CD14-positive monocyte (primary cell): Measurements from ENCODE around the gene BTG3. TPM values are rescaled to one million over a fixed set of nuclear protein-coding genes. Genes with fewer than 3 reads are reported as not detected.
A peak's percentile ranks its signal among the peaks of the same experiment; 100 is the strongest.

Source experiments
- DNase-seq, 3 donors: peaks; one replicate each; pipeline ENCODE4 v3.0.0-alpha.2; 2011 to 2022
- H2AFZ ChIP-seq: 2 replicates; pipeline ENCODE4 v1.6.0; 2012; ENCODE audit warnings: mild to moderate bottlenecking, low read depth, low read length, inconsistent platforms; ENCODE audit not compliant: insufficient read depth, poor library complexity, severe bottlenecking
- H3K27ac ChIP-seq, 2 donors: 1 replicate in 1 of 2; 2 replicates in 1 of 2; pipeline ENCODE4 v1.5.1; 2012 to 2013; ENCODE audit warnings: low read length in 2 of 2, control low read depth in 1 of 2, inconsistent platforms in 1 of 2, low read depth in 1 of 2, mild to moderate bottlenecking in 1 of 2
- H3K27me3 ChIP-seq, 2 donors: one replicate each; pipeline versions ENCODE4 v1.6.0 to v1.6.1; 2011 to 2013; ENCODE audit warnings: low read length in 2 of 2; ENCODE audit not compliant: control insufficient read depth in 2 of 2, insufficient read depth in 2 of 2
- H3K36me3 ChIP-seq, 2 donors: replicated peaks in 1 of 2; 1 replicate in 1 of 2; 2 replicates in 1 of 2; pipeline versions ENCODE4 v1.5.1 to v1.6.1; 2012 to 2013; ENCODE audit warnings: low read length in 2 of 2, control low read depth in 1 of 2, inconsistent platforms in 1 of 2, mild to moderate bottlenecking in 1 of 2; ENCODE audit not compliant: insufficient read depth in 2 of 2, control insufficient read depth in 1 of 2
- H3K4me1 ChIP-seq, 2 donors: 1 replicate in 1 of 2; 2 replicates in 1 of 2; pipeline versions ENCODE4 v1.5.1 to v1.6.1; 2012 to 2013; ENCODE audit warnings: low read length in 2 of 2, control low read depth in 1 of 2, inconsistent platforms in 1 of 2, mild to moderate bottlenecking in 1 of 2, moderate library complexity in 1 of 2; ENCODE audit not compliant: insufficient read depth in 2 of 2, control insufficient read depth in 1 of 2
- H3K4me2 ChIP-seq: replicated peaks from 2 replicates; pipeline ENCODE3; 2012; ENCODE audit warnings: low read length, moderate library complexity, mild to moderate bottlenecking; ENCODE audit not compliant: poor library complexity, severe bottlenecking; ENCODE audit errors: extremely low read depth
- H3K4me3 ChIP-seq, 3 experiments: fragments of 200-600 bp in 1 of 3; sonication (generic) in 1 of 3; replicated peaks in 1 of 3; 1 replicate in 2 of 3; 2 replicates in 1 of 3; pipeline ENCODE4 v1.5.1; 2011 to 2013; ENCODE audit warnings: low read length in 3 of 3, mild to moderate bottlenecking in 3 of 3, control low read depth in 2 of 3, low read depth in 2 of 3, inconsistent platforms in 1 of 3, moderate library complexity in 1 of 3
- H3K79me2 ChIP-seq: 2 replicates; pipeline ENCODE4 v1.6.0; 2012; ENCODE audit warnings: mild to moderate bottlenecking, control low read depth, inconsistent platforms, low read length, moderate library complexity; ENCODE audit not compliant: insufficient read depth
- H3K9ac ChIP-seq: 2 replicates; pipeline ENCODE4 v1.6.0; 2017; ENCODE audit warnings: low read length, mild to moderate bottlenecking; ENCODE audit not compliant: insufficient read depth, poor library complexity, severe bottlenecking
- H3K9me3 ChIP-seq, 2 donors: replicated peaks in 1 of 2; 1 replicate in 1 of 2; 2 replicates in 1 of 2; pipeline versions ENCODE4 v1.5.1 to v1.6.1; 2012 to 2013; ENCODE audit warnings: low read length in 2 of 2, control low read depth in 1 of 2; ENCODE audit not compliant: control insufficient read depth in 1 of 2, insufficient read depth in 1 of 2
- H4K20me1 ChIP-seq: 2 replicates; pipeline ENCODE4 v1.6.0; 2012; ENCODE audit warnings: mild to moderate bottlenecking, low read length, control low read depth, moderate library complexity; ENCODE audit not compliant: insufficient read depth
- H3K27ac Mint-ChIP-seq, 7 donors: one replicate each; pipeline ENCODE4 v1.8.0; 2020; ENCODE audit warnings: mild to moderate bottlenecking in 7 of 7, mixed read lengths in 7 of 7, moderate library complexity in 6 of 7, inconsistent platforms in 2 of 7
- H3K27me3 Mint-ChIP-seq, 3 donors: one replicate each; pipeline ENCODE4 v1.8.0; 2021 to 2022; ENCODE audit warnings: low read depth in 3 of 3, mild to moderate bottlenecking in 3 of 3, mixed read lengths in 3 of 3, moderate library complexity in 3 of 3, inconsistent platforms in 1 of 3
- H3K36me3 Mint-ChIP-seq, 2 donors: one replicate each; pipeline ENCODE4 v1.8.0; 2020; ENCODE audit warnings: mixed read lengths in 2 of 2, inconsistent platforms in 1 of 2, mild to moderate bottlenecking in 1 of 2
- H3K4me1 Mint-ChIP-seq: one replicate; pipeline ENCODE4 v1.8.0; 2020; ENCODE audit warnings: mild to moderate bottlenecking, mixed read lengths
- H3K4me3 Mint-ChIP-seq, 2 donors: one replicate each; pipeline ENCODE4 v1.8.0; 2020; ENCODE audit warnings: mild to moderate bottlenecking in 2 of 2, mixed read lengths in 2 of 2, moderate library complexity in 1 of 2
- H3K9me3 Mint-ChIP-seq, 7 donors: one replicate each; pipeline ENCODE4 v1.8.0; 2020 to 2022; ENCODE audit warnings: mixed read lengths in 7 of 7, mild to moderate bottlenecking in 6 of 7, moderate library complexity in 6 of 7, inconsistent platforms in 2 of 7
- CTCF ChIP-seq: fragments of 200-600 bp; IDR thresholded peaks from one replicate; pipeline ENCODE4 v1.8.0; 2022; ENCODE audit warnings: antibody characterized with exemption, mild to moderate bottlenecking
- WGBS: methylation state at CpG from one replicate; pipeline ENCODE4 v1.1.5; 2013; ENCODE audit warnings: missing lambda C conversion rate; ENCODE audit not compliant: insufficient coverage; 5-methylcytosine and 5-hydroxymethylcytosine counted together
- intact Hi-C, 2 donors: fragments of 100-400 bp; cut with micrococcal nuclease; formaldehyde crosslinking; loops; one replicate each; pipeline versions ENCODE4 v1.15.0 to v1.15.1; 2023
- polyA plus RNA-seq, 3 donors: library from polyadenylated mRNA; depleted of rRNA in 1 of 3; unstranded in 2 of 3; stranded (reverse) in 1 of 3; fragments of 300-500 nt in 2 of 3; fragments of >200 nt in 1 of 3; fragmentation: Illumina TruSeq in 2 of 3; gene quantifications; 1 replicate in 2 of 3; 2 replicates in 1 of 3; pipeline ENCODE4 v1.2.3, GENCODE V29; 2012 to 2021

Gene BTG3
- polyA plus RNA-seq, 3 donors, result 1.9 to 10.4 (median 2.0) TPM

GRCh38 chr21:17616831-17617230, 4.1 kb upstream of the BTG3 start:
- H3K4me3 Mint-ChIP-seq, result no peak overlapping the region
- peaks cover under 1% of the 10 kb centered on the region for H3K79me2 ChIP-seq
- H3K9me3 ChIP-seq, result no peaks in the 10 kb centered on the region
- no peak for DNase-seq
- H3K27me3 Mint-ChIP-seq, result peaks cover 5 to 18% (median 8%) of the 10 kb centered on the region in 3 donors
- no peak overlapping the region for H2AFZ ChIP-seq
- H3K4me2 ChIP-seq, result no peak overlapping the region
- H3K27me3 ChIP-seq, result no peaks in the 10 kb centered on the region
- no peaks in the 10 kb centered on the region for H3K36me3 ChIP-seq
- peaks cover 5 to 8% of the 10 kb centered on the region in 2 donors for H3K4me1 ChIP-seq
- intact Hi-C loops, result loop anchor here in 1 of 2 donors (10.0 kb wide), 2 partner anchors 168 to 198 kb away; partner anchors contain the start of gene C21orf91
- no peak overlapping the region for H3K27ac Mint-ChIP-seq
- no peaks in the 10 kb centered on the region for H3K36me3 Mint-ChIP-seq
- no peaks in the 10 kb centered on the region for H4K20me1 ChIP-seq
- no peak overlapping the region for H3K4me3 ChIP-seq
- peaks cover 4% of the 10 kb centered on the region for H3K4me1 Mint-ChIP-seq
- peaks cover 0 to 2% (median 0%) of the 10 kb centered on the region in 7 donors for H3K9me3 Mint-ChIP-seq
- no peak overlapping the region for H3K27ac ChIP-seq
- H3K9ac ChIP-seq, result no peak overlapping the region
- WGBS, result no CpG with 5 or more reads among the region's 1 CpG
- no peak for TF ChIP-seq CTCF

- peak overlapping the region in 3 of 7 donors; percentile 18 to 55 (median 45) for H3K27ac Mint-ChIP-seq
- H3K4me3 Mint-ChIP-seq, result peak overlapping the region; percentile 84 to 90
- H3K9me3 Mint-ChIP-seq, result peaks cover 0 to 2% (median 0%) of the 10 kb centered on the region in 7 donors
- H3K27me3 Mint-ChIP-seq, result peaks cover 5 to 18% (median 8%) of the 10 kb centered on the region in 3 donors
- Histone ChIP-seq H3K27me3 (no peaks in the 10 kb centered on the region), H3K27ac (no peak overlapping the region), H2AFZ (peak overlapping the region; percentile 90), H4K20me1 (no peaks in the 10 kb centered on the region), H3K4me2 (peak overlapping the region; percentile 93), H3K79me2 (peaks cover 34% of the 10 kb centered on the region), H3K4me1 (peaks cover 10 to 15% of the 10 kb centered on the region in 2 donors), H3K9me3 (no peaks in the 10 kb centered on the region), H3K9ac (peak overlapping the region; percentile 80), H3K36me3 (no peaks in the 10 kb centered on the region), H3K4me3 (peak overlapping the region; percentile 32 to 84 (median 77))
- DNase-seq, result peak; percentile 12 to 29 (median 14)
- WGBS, result 26% methylated on average over 15 of the region's 16 CpGs
- H3K36me3 Mint-ChIP-seq, result peaks cover 5 to 6% of the 10 kb centered on the region in 2 donors
- peaks cover 14% of the 10 kb centered on the region for H3K4me1 Mint-ChIP-seq
- intact Hi-C loops, result loop anchor here in 1 of 2 donors (10.0 kb wide), 2 partner anchors 172 to 202 kb away; partner anchors contain the start of gene C21orf91
- no peak for TF ChIP-seq CTCF
These were observed 558 bp upstream of the BTG3 start for GRCh38 chr21:17613242-17613676.
